Left forelimb (tissue), 1 donor: ENCODE results near the gene MEIS1.

Experiments
- DNase-seq: peaks from one replicate; pipeline ENCODE4 v3.0.0-alpha.2; 2018; ENCODE audit warnings: low spot score

The MEIS1 gene

DNA sequence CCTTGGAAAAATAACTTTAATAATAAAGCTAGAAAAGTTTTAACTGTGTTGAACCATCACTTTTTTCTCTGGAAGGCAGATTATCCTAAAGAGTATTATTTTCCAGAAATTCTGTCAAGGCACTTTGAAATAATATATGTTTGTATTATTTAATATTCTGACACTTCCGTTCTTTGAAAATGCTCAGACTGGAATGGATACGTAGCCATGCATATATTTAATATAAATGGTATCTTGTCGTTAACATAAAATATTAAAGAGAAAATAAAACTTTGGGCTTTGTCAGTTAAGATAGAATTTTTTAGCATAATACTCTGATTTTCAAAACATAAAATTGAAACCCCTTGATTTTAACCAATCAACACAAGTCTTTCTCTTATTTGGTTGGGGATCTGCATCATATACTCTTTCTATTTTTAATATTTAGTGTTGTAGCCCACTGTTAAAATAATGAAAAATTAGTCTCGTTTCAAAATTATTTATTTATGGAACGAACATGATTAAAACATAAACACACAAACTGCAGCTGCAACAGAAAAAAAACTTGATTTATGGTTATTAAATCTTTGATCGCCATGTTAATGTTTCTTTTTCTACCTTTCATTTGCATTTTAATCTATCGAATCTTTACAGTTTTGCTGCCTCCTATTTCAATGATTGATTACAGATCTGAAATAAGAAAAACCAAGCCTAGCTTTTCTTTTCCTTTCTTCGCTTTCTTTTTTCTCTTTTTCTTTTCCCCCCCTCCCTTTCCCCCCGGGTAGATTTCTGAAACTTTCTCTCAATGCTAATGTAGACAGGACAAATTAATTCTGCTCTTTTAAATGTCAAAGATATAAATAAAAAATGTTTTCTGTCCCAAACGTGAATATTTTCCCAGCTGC lies 145.5 kb downstream of the MEIS1 start:
- DNase-seq: no peak

DNA sequence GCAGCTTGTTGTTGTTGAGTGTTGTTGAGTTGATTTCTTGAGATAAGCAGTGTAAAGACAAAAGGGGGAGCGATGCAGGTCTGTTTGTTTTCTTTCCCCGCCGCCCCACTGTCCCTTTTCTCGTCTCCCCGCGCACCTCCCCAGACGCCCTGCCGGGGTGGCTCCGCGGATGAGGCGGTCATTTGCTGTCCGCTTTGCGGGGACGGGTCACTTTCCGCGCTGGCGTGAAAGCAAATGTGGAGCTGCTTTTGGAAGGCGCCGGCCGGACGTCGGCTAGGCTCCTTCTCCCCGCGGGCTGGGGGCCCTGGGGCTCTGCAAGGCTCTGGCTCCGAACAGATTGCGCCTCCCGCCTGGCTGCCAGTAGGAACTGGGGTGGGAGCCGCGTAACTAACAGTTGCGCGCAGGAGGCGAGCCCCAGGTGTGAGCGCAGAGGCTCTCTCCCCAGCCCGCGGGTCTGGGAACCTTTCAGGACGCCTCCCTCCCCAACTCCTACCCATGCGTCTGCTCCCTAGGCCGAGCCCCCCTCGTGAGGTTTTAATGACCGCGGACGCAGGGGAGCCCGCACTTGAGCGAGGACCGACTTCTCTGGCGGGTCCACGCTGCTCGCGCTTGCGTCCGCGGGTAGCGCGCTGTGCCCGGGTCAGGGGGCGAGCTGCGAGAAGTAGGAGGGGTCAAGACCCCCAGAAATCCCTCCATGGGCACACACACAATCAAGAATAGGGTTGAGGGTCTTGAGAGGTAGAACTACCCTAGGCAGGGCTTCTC lies 146.6 kb downstream of the MEIS1 start:
- DNase-seq: no peak

DNA sequence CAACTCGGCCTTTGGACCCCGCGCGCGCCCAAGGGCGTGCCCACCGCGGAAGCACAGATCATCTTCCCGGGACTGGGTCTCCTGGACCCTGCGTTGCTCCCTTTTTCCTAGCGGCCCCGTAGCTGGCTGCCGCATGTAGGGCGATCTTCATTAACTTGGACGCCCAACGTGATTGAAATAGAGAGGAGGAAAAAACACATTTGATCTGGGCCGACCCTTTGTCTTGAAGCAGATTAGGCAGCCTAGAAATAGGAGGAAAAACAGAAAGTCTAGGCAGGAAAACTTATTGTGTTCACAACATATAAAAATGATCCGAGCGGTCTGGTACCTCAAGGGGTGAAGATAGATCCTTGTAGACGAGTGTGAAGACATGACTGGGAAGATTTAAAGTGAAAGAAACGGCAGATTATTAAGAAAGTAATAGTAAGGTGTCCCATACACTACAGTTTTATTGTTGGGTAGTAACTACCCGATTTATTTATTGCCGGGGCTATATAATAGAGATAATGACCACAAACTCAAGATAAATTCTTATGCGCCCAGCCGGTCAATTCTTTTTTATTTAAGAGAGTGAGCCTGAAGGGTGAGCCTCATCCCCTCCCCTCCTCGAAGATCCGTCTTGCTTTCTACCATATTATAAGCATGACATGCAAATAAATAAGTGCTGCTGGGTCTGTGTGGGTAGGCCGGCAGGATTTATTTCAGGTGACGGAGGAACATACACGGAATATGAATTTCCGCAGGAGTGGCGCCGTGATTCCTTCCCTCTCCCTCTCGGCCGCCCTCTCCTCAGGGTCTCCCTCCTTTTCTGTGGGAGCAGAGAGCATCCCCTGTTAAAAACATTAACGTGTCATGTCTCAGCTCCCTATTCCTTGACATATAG lies 147.4 kb downstream of the MEIS1 start:
- DNase-seq: no peak

DNA sequence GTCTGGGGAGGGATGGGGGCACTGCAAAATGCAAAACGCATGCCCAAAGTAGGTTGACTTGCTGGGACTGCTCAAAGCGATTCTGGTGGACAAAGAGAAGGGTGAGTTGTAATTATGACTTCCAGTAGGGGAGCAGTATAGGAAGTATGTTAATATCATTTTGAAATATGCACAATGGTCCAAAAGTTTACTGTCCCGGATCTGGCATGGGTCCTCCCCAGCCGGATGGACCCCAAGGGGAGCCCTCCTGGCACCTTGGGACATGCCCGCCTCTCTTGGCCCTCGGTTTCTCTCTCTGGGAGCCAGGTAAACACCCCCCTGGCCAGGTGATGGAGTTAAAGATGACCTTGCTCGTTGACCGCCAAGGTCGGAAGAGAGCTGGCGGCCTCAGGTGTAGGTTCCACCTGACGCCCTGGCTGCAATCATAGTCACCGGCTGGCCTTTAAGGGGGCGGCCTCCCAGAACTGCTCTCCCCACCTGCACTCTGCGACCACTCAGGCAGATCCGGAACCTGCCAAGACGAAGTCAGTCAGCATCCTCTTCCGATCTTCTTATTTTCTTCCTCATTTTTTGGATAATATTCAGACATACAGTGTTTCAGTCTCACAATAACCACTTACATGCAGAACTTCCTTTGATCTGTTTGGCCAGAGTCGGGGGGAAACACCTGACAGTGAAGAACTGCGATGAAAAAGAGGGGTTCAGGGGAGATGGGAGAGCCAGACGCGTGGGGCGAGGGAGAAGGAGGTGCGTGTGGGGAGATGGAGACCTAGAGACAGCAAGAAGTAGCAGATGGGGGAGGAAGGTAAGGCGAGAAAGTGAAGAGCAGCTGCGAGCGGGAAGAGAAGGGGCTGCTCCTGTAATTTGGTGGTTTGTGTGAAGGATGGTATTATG lies 148.3 kb downstream of the MEIS1 start:
- no peak for DNase-seq

DNA sequence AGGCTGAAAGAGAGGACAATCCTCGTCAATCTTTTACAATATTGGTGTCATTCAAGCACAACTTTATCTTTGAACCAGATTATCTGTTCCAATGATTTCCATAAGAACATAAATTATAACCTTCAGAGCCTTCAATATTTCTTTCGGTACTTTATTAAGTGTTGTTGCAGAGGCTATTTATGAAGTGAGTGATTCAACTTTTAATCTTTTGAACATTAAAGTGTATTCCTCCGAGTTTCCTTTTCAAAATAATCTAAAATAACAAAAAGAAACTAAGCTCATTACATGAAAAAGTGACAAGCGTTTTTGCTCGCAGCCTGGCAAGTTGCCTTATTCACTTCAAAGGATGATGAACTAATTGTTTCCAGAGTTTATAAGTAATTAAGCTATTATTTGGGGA lies 149.0 kb downstream of the MEIS1 start:
- DNase-seq: no peak

DNA sequence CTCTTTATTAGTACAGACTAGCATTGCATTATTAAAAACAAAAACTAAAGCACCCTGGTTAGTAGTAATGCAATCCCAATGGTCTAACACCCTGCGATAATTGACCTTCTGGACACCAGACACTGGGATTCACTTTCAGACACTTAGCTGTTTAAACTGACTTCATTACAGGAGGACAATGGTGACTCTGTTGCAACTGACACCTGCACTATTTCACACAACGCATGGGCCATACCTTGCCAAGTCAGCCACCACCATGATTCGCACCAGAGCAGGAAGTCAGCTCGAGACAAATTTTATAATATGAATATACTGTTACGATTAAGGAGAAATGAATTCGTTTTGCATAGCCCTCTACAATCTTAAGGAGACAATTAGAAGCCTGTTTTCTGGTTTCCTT lies 150.7 kb downstream of the MEIS1 start:
- no peak for DNase-seq

DNA sequence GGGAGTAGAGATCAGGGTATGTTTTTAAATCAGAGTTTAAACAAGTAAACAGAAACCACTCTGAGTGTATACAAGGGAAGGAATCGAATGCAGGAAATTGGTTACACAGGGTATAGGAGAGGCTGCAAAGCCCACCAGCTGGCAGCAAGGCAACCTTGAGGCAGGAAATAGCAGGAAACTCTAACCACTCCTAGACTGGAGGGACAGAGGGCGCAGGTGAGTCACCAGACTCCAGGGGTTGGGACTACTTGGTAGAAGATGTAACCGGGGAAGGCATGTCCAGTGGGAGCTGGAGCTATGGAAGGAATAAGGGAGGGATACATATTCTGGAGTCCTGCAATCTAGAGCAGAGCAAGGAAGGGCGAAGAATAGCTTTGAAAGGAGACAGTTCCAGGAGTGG lies 152.3 kb downstream of the MEIS1 start:
- no peak for DNase-seq

DNA sequence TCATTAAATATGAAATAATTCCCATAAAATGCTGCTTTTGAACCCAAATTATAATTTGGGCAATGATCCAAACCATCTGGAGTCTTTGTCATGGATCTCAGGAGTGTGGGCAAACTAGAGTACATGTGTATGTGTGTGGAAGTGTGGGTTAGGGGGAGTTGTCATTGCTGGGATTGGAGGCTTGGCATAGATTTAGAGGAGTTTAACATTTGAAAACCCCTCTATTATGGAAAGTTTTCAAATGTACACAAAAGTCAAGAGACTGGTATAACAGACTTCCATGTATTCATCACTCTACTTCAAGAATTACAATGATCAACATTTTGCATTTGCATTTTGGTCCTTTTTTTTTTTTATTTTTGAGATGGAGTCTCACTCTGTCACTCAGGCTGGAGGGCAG lies 159.1 kb downstream of the MEIS1 start:
- DNase-seq: no peak

DNA sequence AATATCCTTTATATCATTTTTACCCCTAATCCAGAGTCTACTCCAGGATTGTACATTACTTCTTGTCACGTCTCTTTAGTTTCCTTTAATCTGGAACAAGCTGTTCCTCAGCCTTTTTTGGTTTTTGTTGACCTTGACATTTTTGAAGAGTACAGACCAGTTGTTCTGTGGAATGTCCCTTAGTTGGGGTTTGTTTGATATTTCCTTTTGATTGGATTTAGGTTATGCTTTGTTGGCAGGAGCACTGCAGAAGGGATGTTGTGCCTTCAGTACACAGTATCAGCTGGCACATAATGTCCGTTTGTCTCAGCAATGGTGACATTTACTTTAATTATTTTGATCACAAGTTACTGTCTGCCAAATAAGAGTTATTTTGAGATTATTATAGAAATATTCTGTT lies 160.6 kb downstream of the MEIS1 start:
- DNase-seq: no peak

DNA sequence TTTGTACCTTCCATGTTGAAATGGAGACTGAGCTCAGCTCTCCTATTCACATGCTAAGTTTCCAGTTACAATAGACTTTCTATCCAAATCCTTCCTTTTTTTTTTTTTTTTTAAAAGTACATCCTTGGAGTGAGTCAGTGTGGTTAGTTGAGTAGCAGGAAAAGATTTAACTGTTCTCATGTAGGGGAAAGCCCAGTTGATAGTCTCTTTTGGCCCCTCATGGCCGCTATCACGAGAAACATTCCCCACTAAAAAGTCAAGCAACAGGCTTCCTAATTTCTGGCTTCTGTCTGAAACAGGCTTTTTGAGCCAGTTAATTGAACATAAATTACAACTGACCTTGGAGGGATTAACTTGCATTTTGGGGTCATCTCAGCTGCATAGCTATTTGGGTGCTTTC lies 161.3 kb downstream of the MEIS1 start:
- DNase-seq: no peak

DNA sequence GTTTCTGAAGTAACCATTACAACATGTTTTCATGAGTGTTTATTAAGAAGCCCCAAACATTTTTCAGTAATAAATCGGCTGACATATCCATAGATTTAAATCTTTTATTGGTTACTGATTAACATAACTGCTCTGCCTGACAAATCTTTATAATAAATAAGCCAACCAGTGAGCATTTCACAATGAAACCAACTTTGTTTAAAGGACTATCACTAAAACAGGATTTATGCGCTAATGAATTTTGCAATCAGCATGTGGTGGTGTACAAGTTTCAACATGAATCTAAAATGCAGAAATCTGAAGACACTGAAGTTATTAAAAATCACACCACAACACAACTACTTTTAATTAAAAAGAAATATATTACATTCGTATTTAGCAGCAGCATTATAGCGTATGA lies 166.7 kb downstream of the MEIS1 start:
- DNase-seq: no peak

DNA sequence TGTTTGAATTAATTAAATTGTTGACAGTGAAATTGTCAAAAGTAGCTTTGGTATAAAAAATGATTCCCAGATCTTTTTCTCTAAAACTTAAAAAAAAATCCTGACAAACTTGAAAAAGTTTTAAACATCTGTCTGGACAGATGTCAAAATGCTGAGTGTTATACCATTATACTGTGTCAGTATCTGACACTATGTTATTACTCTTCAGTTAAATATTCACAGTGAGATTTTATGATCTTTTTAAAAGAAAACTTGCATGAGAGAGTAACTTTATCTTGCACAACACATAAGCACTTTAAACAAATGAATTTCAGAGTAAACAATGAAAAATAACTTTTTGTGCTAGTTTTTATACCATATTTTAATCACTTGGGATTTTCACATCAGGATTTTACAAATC lies 167.4 kb downstream of the MEIS1 start:
- no peak for DNase-seq

DNA sequence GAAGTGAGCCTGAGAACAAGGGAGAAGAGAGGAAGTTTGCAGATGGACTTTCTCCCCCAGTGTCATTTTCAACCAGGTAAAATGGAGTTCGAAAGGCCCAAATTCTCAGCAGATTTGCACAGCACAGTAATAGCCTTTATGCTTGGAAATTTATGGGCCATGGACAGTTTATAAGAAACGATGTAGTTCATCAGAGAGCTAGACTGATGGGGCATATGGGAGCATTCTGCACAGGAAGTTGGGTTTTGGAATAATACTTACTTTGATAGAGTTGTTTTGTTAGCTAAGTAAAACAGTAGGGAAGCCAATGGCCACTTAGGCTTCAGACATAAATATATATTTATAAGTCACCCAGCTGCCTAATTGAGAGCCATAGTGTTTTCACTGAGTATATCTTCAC lies 169.4 kb downstream of the MEIS1 start:
- no peak for DNase-seq

DNA sequence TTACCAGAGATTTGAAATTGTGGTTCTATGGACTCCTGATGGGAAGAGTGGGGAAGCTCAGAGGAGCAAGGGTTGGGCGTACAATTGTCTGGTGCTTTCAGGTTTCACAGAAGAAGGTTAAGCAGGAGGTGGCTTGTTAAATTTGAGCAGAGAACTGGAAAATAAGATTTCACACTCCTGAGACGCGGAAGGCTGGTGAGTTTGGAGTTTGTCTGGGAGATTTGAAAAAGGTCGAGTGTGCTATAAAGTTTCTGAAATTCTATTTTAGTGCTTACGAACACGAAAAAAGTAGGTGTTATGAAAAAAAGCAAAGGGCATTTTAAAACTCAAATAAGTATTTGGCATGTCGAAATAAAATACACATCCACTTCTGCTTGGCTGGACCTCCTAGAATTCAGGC lies 170.1 kb downstream of the MEIS1 start:
- no peak for DNase-seq

DNA sequence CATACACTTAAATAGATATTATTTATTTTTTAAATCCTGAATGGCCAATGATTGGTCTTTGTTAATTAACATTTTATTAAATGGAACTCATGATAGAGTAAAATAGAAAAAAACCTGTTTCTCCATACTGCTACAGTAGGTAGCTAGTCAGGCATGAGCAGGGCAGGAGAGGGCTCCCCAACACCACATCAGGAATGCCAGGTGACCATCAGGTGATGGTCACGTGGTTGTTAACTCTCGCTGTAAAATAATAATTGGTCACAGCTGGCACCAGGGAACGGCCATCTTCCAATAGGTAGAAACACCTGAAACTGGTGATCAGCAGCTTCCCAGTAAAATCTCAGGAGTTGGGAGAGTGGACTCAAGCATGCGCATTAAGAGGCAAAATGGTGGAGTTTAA lies 172.2 kb downstream of the MEIS1 start:
- DNase-seq: no peak
